HFFc6 (cell line): Measurements from ENCODE around the gene NR6A1. TPM values are rescaled to one million over a fixed set of nuclear protein-coding genes. Genes with fewer than 3 reads are reported as not detected.

Experiments
- DNase-seq: peaks from one replicate; pipeline ENCODE4 v3.0.0-alpha.2; 2018
- H3K27ac Mint-ChIP-seq: 2 replicates; pipeline ENCODE4 v1.8.0; 2020; ENCODE audit warnings: mild to moderate bottlenecking, mixed read lengths
- H3K27me3 Mint-ChIP-seq: 2 replicates; pipeline ENCODE4 v1.8.0; 2021; ENCODE audit warnings: mild to moderate bottlenecking, moderate library complexity, mixed read lengths; ENCODE audit not compliant: insufficient read depth
- H3K36me3 Mint-ChIP-seq: 2 replicates; pipeline ENCODE4 v1.8.0; 2021; ENCODE audit warnings: low read depth, mixed read lengths
- H3K4me1 Mint-ChIP-seq: 2 replicates; pipeline ENCODE4 v1.8.0; 2020; ENCODE audit warnings: low read depth, mixed read lengths
- H3K4me3 Mint-ChIP-seq: 2 replicates; pipeline ENCODE4 v1.8.0; 2020; ENCODE audit warnings: mild to moderate bottlenecking, moderate library complexity, mixed read lengths
- H3K9me3 Mint-ChIP-seq: 2 replicates; pipeline ENCODE4 v1.8.0; 2020; ENCODE audit warnings: mild to moderate bottlenecking, mixed read lengths
- total RNA-seq, 6 experiments: library from RNA; stranded (reverse); fragmentation: NEBNext Ultra II Directional; extraction: Animal tissue kit (Norgen Biotek cat#: 25700); gene quantifications; 2 replicates in 1 of 6; 3 replicates in 5 of 6; pipeline ENCODE4 v1.2.3, GENCODE V29; 2021
- TF ChIP-seq, protein P1 (sequence below): fragments of 200-600 bp; sonication (generic); IDR thresholded peaks from 2 replicates; pipeline ENCODE4 v1.5.0; 2021; ENCODE audit warnings: antibody characterized with exemption, mild to moderate bottlenecking

The NR6A1 gene
- total RNA-seq, 6 experiments from 2014 or later = 0.05 to 0.26 (median 0.13) TPM

- Mint-ChIP-seq H3K36me3 (no peaks in the 10 kb centered on the region), H3K4me3 (no peak overlapping the region), H3K27ac (no peak overlapping the region), H3K9me3 (no peaks in the 10 kb centered on the region), H3K4me1 (peaks cover 17% of the 10 kb centered on the region), H3K27me3 (peaks cover 41% of the 10 kb centered on the region)
- DNase-seq = no peak
- TF ChIP-seq, protein P1, sequence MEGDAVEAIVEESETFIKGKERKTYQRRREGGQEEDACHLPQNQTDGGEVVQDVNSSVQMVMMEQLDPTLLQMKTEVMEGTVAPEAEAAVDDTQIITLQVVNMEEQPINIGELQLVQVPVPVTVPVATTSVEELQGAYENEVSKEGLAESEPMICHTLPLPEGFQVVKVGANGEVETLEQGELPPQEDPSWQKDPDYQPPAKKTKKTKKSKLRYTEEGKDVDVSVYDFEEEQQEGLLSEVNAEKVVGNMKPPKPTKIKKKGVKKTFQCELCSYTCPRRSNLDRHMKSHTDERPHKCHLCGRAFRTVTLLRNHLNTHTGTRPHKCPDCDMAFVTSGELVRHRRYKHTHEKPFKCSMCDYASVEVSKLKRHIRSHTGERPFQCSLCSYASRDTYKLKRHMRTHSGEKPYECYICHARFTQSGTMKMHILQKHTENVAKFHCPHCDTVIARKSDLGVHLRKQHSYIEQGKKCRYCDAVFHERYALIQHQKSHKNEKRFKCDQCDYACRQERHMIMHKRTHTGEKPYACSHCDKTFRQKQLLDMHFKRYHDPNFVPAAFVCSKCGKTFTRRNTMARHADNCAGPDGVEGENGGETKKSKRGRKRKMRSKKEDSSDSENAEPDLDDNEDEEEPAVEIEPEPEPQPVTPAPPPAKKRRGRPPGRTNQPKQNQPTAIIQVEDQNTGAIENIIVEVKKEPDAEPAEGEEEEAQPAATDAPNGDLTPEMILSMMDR = no peak
Observed at GRCh38 chr9:124762633-124763032, 8.5 kb downstream of the NR6A1 start.

- Mint-ChIP-seq H3K4me1 (peaks cover 17% of the 10 kb centered on the region), H3K4me3 (no peak overlapping the region), H3K27me3 (peaks cover 42% of the 10 kb centered on the region), H3K36me3 (no peaks in the 10 kb centered on the region), H3K27ac (no peak overlapping the region), H3K9me3 (no peaks in the 10 kb centered on the region)
- DNase-seq = no peak
- TF ChIP-seq, protein P1 = no peak
Observed at GRCh38 chr9:124761710-124762109, 9.4 kb downstream of the NR6A1 start.

DNA sequence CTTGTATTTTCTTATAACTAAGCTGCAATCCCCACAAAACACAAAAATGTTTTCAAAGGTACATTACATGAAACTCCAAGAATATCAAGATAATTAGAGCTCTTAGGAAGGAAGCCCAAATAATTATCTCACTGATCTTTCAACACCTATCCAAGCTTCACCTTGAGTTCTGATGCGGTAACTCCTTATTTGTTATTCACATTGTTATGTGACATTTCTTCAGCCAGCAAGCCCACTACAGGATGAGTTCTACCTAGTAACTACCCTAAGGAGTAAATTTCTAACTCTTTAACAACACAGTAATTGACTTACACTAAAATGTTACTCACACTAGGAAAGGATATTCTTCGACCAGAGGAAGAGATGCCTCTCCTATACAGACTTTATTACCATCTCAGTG, 9.9 kb downstream of the NR6A1 start:
- Mint-ChIP-seq H3K27me3 (peaks cover 45% of the 10 kb centered on the region), H3K27ac (no peak overlapping the region), H3K4me3 (no peak overlapping the region), H3K4me1 (peaks cover 17% of the 10 kb centered on the region), H3K9me3 (no peaks in the 10 kb centered on the region), H3K36me3 (no peaks in the 10 kb centered on the region)
- DNase-seq = no peak
- TF ChIP-seq, protein P1 = no peak

- TF ChIP-seq, protein P1 = no peak
- no peaks in the 10 kb centered on the region for H3K36me3 Mint-ChIP-seq
- H3K27me3 Mint-ChIP-seq = peaks cover 45% of the 10 kb centered on the region
- no peak for DNase-seq
- H3K4me3 Mint-ChIP-seq = no peak overlapping the region
- peaks cover 17% of the 10 kb centered on the region for H3K4me1 Mint-ChIP-seq
- H3K9me3 Mint-ChIP-seq = no peaks in the 10 kb centered on the region
- no peak overlapping the region for H3K27ac Mint-ChIP-seq
Observed at GRCh38 chr9:124760719-124761118, 10.4 kb downstream of the NR6A1 start.

DNA sequence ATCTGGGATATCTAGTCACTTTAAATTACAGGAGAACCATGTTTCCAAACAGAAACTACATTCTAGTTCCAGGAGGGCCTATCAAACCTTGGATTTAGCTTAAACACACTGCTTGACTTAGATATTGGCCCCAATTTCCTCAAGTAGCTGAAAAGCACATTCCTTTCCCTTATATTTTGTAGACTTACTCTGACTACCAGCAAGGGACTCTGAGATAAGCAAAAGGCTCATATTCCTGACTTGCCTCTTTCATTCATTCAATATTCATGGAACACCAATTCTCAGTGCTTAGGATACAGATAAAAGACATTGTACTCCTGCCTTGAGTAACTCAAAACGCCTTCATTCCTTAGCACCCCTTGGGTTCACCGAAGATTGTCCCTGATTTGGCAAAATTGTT, 11.8 kb downstream of the NR6A1 start:
- H3K9me3 Mint-ChIP-seq = no peaks in the 10 kb centered on the region
- no peak overlapping the region for H3K4me3 Mint-ChIP-seq
- TF ChIP-seq, protein P1 = no peak
- peaks cover 40% of the 10 kb centered on the region for H3K27me3 Mint-ChIP-seq
- H3K27ac Mint-ChIP-seq = no peak overlapping the region
- no peak for DNase-seq
- no peaks in the 10 kb centered on the region for H3K36me3 Mint-ChIP-seq
- peaks cover 25% of the 10 kb centered on the region for H3K4me1 Mint-ChIP-seq

DNA sequence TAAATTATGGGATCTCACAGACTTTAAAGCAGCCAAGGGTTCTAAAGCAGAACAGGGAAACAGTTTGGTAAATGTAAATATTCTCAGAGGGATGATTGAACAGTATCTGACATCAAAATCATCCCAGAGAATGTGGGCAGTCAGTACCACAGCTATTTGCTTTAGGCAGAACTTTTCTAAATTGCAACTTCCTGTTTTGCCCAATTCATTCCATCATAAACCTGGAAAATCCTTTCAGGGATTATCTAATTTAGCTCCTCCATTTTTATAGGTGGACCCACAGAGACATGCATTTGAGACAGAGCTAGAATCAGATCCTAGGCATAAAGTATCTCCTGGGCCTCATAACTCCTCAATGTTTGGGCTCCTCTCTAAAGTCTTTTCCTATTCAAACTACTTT, 12.4 kb downstream of the NR6A1 start:
- no peak overlapping the region for H3K4me3 Mint-ChIP-seq
- peaks cover 33% of the 10 kb centered on the region for H3K27me3 Mint-ChIP-seq
- H3K9me3 Mint-ChIP-seq = no peaks in the 10 kb centered on the region
- DNase-seq = no peak
- no peak overlapping the region for H3K27ac Mint-ChIP-seq
- no peaks in the 10 kb centered on the region for H3K36me3 Mint-ChIP-seq
- H3K4me1 Mint-ChIP-seq = peaks cover 31% of the 10 kb centered on the region
- TF ChIP-seq, protein P1 = no peak
